Loucy (cell line): Measurements from ENCODE around the gene RGS16.
A peak's percentile ranks its signal among the peaks of the same experiment; 100 is the strongest.

Experiments used
- H2AFZ ChIP-seq: fragments of 200-600 bp; sonication (generic); 2 replicates; pipeline ENCODE4 v1.6.0; 2016; ENCODE audit warnings: antibody characterized with exemption, mild to moderate bottlenecking, low read length, moderate library complexity
- H3F3A ChIP-seq: fragments of 200-600 bp; 2 replicates; pipeline ENCODE4 v1.6.0; 2016; ENCODE audit warnings: antibody characterized with exemption, low read depth, mild to moderate bottlenecking
- H3K27me3 ChIP-seq: fragments of 200-600 bp; sonication (generic); 2 replicates; pipeline ENCODE4 v1.6.1; 2014; ENCODE audit warnings: low read length, mild to moderate bottlenecking; ENCODE audit not compliant: insufficient read depth, poor library complexity, severe bottlenecking
- H3K36me3 ChIP-seq: fragments of 200-600 bp; sonication (generic); 2 replicates; pipeline ENCODE4 v1.6.1; 2016; ENCODE audit warnings: low read length; ENCODE audit not compliant: insufficient read depth
- H3K4me1 ChIP-seq: fragments of 200-600 bp; sonication (generic); 2 replicates; pipeline ENCODE4 v1.5.1; 2014; ENCODE audit warnings: low read length, mild to moderate bottlenecking; ENCODE audit not compliant: insufficient read depth, poor library complexity, severe bottlenecking
- H3K4me2 ChIP-seq: fragments of 200-600 bp; sonication (generic); 2 replicates; pipeline ENCODE4 v1.6.0; 2014; ENCODE audit warnings: antibody characterized with exemption, low read length, low read depth, mild to moderate bottlenecking; ENCODE audit not compliant: poor library complexity, severe bottlenecking
- H3K4me3 ChIP-seq: fragments of 200-600 bp; sonication (generic); 2 replicates; pipeline ENCODE4 v1.5.1; 2014; ENCODE audit warnings: low read length, mild to moderate bottlenecking, mixed read lengths; ENCODE audit not compliant: poor library complexity, severe bottlenecking
- H3K79me2 ChIP-seq: fragments of 200-600 bp; sonication (generic); 2 replicates; pipeline ENCODE4 v1.6.1; 2014; ENCODE audit warnings: low read length; ENCODE audit not compliant: insufficient read depth
- H3K9ac ChIP-seq: fragments of 200-600 bp; sonication (generic); 2 replicates; pipeline ENCODE4 v1.6.0; 2014; ENCODE audit warnings: mild to moderate bottlenecking, low read depth, low read length, moderate library complexity; ENCODE audit not compliant: poor library complexity, severe bottlenecking
- H3K9me2 ChIP-seq: fragments of 200-600 bp; sonication (generic); replicated peaks from 2 replicates; pipeline ENCODE4 v1.6.1; 2016; ENCODE audit warnings: low read depth, low read length, mixed read lengths
- H3K9me3 ChIP-seq: fragments of 200-600 bp; sonication (generic); 2 replicates; pipeline ENCODE4 v1.6.1; 2014; ENCODE audit warnings: mild to moderate bottlenecking, antibody characterized with exemption, low read length, low read depth; ENCODE audit not compliant: insufficient read depth
- H4K20me1 ChIP-seq: fragments of 200-600 bp; sonication (generic); 2 replicates; pipeline ENCODE4 v1.6.0; 2014; ENCODE audit warnings: antibody characterized with exemption, low read length, mild to moderate bottlenecking; ENCODE audit not compliant: insufficient read depth, poor library complexity, severe bottlenecking
- EZH2phosphoT487 ChIP-seq: fragments of 200-600 bp; IDR thresholded peaks from 2 replicates; pipeline ENCODE4 v1.6.1; 2018; ENCODE audit warnings: antibody characterized with exemption, mild to moderate bottlenecking, moderate library complexity, borderline replicate concordance
- TF ChIP-seq, protein P1 (sequence below): fragments of 200-600 bp; sonication (generic); conservative IDR thresholded peaks from 2 replicates; pipeline ENCODE4 v1.5.1; 2014; ENCODE audit warnings: mild to moderate bottlenecking, antibody characterized with exemption, low read length

The RGS16 gene

DNA sequence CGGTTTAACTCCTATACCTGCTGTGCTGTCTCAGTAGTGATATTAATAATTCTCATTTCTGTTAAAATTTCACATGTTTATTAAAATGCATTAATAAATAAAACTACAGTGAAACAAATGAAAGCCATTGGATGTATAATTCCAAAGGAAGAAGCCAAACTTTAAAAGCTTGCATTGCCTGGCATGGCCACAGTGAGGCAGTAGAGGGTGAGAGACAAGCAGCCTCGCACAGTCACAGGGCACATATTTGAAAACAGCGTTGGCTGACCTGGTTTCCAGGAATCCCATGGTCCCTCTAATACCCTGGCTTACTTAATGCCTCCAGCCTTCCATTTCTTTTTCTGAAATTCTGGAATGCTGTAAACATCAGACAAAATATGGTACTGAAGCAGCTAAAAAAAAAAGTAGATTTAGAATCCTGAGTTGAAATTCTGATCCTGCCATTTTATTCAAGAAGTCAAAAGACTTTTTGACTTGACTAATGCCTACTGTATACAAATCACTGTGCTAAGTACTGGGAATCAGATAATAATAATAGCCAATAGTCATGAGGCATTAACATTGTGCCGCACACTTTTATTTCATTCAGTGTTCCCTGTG lies 8.4 kb downstream of the RGS16 start:
- Histone ChIP-seq H3K4me3 (no peak overlapping the region), H2AFZ (peak overlapping the region; percentile 43; the same call in 1 of the 2 replicates), H3F3A (no peaks in the 10 kb centered on the region)

DNA sequence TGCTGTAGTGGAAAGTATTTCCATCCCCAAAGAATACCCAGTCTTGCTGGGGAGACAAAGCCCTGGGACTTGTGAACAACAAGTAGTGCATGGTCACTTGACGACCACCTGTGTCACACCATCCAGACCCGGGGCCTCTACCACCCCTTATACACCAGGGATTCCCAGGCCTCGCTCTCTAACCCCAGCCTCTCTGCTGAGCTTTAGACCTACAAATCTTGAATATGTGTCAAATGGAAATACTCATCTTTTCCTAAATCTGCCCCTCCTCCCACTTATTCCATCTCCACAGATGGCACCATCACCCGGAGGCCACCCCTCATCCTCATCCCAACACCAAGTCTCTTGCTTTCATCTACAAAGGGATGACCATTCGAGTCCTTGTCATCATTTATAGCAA lies 14.3 kb downstream of the RGS16 start:
- Histone ChIP-seq H3K79me2 (0 out of 2 replicates have a peak, but pooled peaks cover 4% of the 10 kb centered on the region), H3F3A (no peaks in the 10 kb centered on the region), H2AFZ (no peak overlapping the region), H3K9ac (no peak overlapping the region), H3K27me3 (no peaks in the 10 kb centered on the region), H3K9me3 (no peaks in the 10 kb centered on the region), H4K20me1 (no peaks in the 10 kb centered on the region), H3K4me1 (peaks cover 16% of the 10 kb centered on the region), H3K9me2 (no peaks in the 10 kb centered on the region), H3K4me2 (no peak overlapping the region), H3K36me3 (no peaks in the 10 kb centered on the region), H3K4me3 (no peak overlapping the region)
- TF ChIP-seq, protein P1, sequence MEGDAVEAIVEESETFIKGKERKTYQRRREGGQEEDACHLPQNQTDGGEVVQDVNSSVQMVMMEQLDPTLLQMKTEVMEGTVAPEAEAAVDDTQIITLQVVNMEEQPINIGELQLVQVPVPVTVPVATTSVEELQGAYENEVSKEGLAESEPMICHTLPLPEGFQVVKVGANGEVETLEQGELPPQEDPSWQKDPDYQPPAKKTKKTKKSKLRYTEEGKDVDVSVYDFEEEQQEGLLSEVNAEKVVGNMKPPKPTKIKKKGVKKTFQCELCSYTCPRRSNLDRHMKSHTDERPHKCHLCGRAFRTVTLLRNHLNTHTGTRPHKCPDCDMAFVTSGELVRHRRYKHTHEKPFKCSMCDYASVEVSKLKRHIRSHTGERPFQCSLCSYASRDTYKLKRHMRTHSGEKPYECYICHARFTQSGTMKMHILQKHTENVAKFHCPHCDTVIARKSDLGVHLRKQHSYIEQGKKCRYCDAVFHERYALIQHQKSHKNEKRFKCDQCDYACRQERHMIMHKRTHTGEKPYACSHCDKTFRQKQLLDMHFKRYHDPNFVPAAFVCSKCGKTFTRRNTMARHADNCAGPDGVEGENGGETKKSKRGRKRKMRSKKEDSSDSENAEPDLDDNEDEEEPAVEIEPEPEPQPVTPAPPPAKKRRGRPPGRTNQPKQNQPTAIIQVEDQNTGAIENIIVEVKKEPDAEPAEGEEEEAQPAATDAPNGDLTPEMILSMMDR, result no peak
- no peak for TF ChIP-seq EZH2phosphoT487

More for the DNA sequence above, 8.4 kb downstream of the RGS16 start:
- peaks cover 3% of the 10 kb centered on the region for H3K4me1 ChIP-seq
- H3K79me2 ChIP-seq, result no peaks in the 10 kb centered on the region
- no peak overlapping the region for H3K4me2 ChIP-seq
- H3K9ac ChIP-seq, result no peak overlapping the region
- no peaks in the 10 kb centered on the region for H3K36me3 ChIP-seq
- no peaks in the 10 kb centered on the region for H3K9me2 ChIP-seq
- no peaks in the 10 kb centered on the region for H3K27me3 ChIP-seq
- TF ChIP-seq, protein P1, result peak; percentile 95
- no peak for TF ChIP-seq EZH2phosphoT487
- no peaks in the 10 kb centered on the region for H3K9me3 ChIP-seq
- no peaks in the 10 kb centered on the region for H4K20me1 ChIP-seq

DNA sequence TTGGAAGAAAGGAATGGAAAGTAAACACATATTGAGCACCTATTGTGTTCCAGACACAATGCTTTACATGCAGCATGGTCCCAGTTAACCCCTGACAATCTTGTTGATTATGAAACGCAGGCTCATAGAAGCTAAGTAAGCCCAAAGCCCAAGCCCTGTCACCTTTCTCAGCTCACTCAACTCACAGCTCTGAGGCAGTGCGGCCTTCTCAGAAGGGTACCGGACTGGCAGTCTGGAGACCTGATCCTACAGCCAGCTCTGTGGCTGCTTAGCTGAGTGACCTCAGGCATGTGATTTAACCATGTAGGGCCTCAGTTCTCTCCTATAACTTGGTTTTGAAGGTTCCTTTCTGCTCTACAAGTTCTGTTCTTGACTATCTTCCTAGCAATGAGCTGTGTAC lies 14.7 kb downstream of the RGS16 start:
- Histone ChIP-seq H3K4me2 (peak overlapping the region; percentile 77), H3K79me2 (0 out of 2 replicates have a peak, but pooled peaks cover 4% of the 10 kb centered on the region), H3K9ac (peak overlapping the region; percentile 96), H3F3A (no peaks in the 10 kb centered on the region), H3K27me3 (no peaks in the 10 kb centered on the region), H2AFZ (peak overlapping the region; percentile 98), H3K9me2 (no peaks in the 10 kb centered on the region), H4K20me1 (no peaks in the 10 kb centered on the region), H3K36me3 (no peaks in the 10 kb centered on the region), H3K4me3 (peak overlapping the region; percentile 97), H3K4me1 (peaks cover 20% of the 10 kb centered on the region), H3K9me3 (no peaks in the 10 kb centered on the region)
- no peak for TF ChIP-seq EZH2phosphoT487
- TF ChIP-seq, protein P1, result no peak
